Memory B cell (primary cell): Measurements from ENCODE around the gene LMNA.
A peak's percentile ranks its signal among the peaks of the same experiment; 100 is the strongest.
"Not testable (repeated sequence)": the region's sequence is repeated elsewhere in the genome, so short reads cannot be mapped to it uniquely, and the experiment has no call there.

Source experiments
- ATAC-seq: fragments of 150-1000 bp; cut with Tn5 transposase; 2 replicates; pipeline ENCODE4 v1.10.0; 2021; ENCODE audit warnings: low read depth, mild to moderate bottlenecking, moderate library complexity
- DNase-seq, 2 donors: peaks; one replicate each; pipeline ENCODE4 v3.0.0; 2022; ENCODE audit warnings: low spot score in 2 of 2
- H3K27ac Mint-ChIP-seq: one replicate; pipeline ENCODE4 v1.8.0; 2022; ENCODE audit warnings: mild to moderate bottlenecking, moderate library complexity, mixed read lengths
- H3K27me3 Mint-ChIP-seq: one replicate; pipeline ENCODE4 v1.8.0; 2022; ENCODE audit warnings: mixed read lengths
- H3K36me3 Mint-ChIP-seq: one replicate; pipeline ENCODE4 v1.8.0; 2022; ENCODE audit warnings: mild to moderate bottlenecking, mixed read lengths
- H3K4me1 Mint-ChIP-seq: one replicate; pipeline ENCODE4 v1.8.0; 2022; ENCODE audit warnings: mixed read lengths
- H3K4me3 Mint-ChIP-seq: one replicate; pipeline ENCODE4 v1.8.0; 2022; ENCODE audit warnings: mild to moderate bottlenecking, moderate library complexity, mixed read lengths
- H3K9me3 Mint-ChIP-seq: one replicate; pipeline ENCODE4 v1.8.0; 2022; ENCODE audit warnings: mixed read lengths

Gene LMNA

DNA sequence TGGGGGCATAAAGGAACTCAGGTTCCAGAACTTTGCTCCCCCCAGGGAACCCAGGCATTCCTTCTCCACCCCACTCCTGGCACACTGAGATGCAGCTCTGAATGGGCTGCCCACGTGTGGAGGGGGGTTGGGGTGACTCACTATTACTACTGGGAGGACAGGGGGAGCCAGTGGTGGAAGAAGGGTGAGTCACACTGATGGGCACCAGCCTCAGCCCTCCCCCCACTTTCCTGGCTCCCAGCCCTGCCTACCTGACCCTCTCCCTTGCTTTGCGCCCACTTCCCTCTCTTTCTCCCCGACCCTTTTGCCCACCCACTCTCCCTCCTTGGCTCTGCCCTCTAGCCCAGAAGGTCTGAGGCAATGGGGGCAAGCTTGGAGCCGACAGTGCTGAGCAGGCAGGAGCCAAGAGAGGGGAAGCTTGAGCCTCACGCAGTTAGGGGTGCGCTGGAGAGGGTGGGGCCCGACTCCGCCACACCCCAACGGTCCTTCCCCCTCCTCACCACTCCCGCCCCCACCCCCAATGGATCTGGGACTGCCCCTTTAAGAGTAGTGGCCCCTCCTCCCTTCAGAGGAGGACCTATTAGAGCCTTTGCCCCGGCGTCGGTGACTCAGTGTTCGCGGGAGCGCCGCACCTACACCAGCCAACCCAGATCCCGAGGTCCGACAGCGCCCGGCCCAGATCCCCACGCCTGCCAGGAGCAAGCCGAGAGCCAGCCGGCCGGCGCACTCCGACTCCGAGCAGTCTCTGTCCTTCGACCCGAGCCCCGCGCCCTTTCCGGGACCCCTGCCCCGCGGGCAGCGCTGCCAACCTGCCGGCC is at the start of gene LMNA:
Gene LMNA (plus strand): TSS at position 611 of the 818 bp plus-strand sequence. CDS start 208 bp downstream, outside the sequence.
- no peaks in the 10 kb centered on the region for H3K9me3 Mint-ChIP-seq
- ATAC-seq (peak; percentile 80), DNase-seq (peak; percentile 61 to 66)
- peaks cover 11% of the 10 kb centered on the region for H3K27me3 Mint-ChIP-seq
- H3K4me3 Mint-ChIP-seq: peak within 1 kb of the TSS; percentile 83
- H3K4me1 Mint-ChIP-seq: peaks cover 21% of the 10 kb centered on the region
- peak within 1 kb of the TSS; percentile 98 for H3K27ac Mint-ChIP-seq
- no peaks in the 10 kb centered on the region for H3K36me3 Mint-ChIP-seq

DNA sequence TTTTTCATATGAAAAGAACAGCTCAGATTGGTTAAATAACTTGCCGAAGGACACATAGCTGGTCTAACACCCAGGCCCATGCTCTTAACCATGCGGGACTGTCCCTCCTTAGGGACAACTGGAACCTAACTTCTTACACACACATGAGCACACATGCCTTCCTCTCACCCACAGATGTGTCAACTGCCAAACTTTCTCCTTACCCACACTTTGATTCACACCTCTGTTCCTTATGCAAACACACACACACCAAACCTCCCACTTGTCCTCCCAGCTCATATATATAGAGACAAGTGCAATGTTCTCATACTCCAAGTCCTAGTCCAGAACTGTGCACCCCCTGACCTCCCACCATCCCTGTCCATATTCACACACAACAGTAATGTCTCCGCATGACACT is 49.3 kb upstream of the LMNA start:
- Mint-ChIP-seq H3K27me3 (no peaks in the 10 kb centered on the region), H3K9me3 (no peaks in the 10 kb centered on the region), H3K4me3 (no peak overlapping the region), H3K4me1 (peaks cover 6% of the 10 kb centered on the region), H3K36me3 (no peaks in the 10 kb centered on the region), H3K27ac (no peak overlapping the region)
- DNase-seq (no peak), ATAC-seq (no peak)

GRCh38 chr1:156065871-156066270 is 48.6 kb upstream of the LMNA start:
- H3K27ac Mint-ChIP-seq: no peak overlapping the region
- no peaks in the 10 kb centered on the region for H3K36me3 Mint-ChIP-seq
- H3K4me1 Mint-ChIP-seq: peaks cover 5% of the 10 kb centered on the region
- no peak overlapping the region for H3K4me3 Mint-ChIP-seq
- H3K9me3 Mint-ChIP-seq: no peaks in the 10 kb centered on the region
- H3K27me3 Mint-ChIP-seq: peaks cover 4% of the 10 kb centered on the region
- DNase-seq: no peak
- ATAC-seq: no peak

GRCh38 chr1:156067262-156067661 is 47.2 kb upstream of the LMNA start:
- Mint-ChIP-seq H3K27me3 (peaks cover 4% of the 10 kb centered on the region), H3K9me3 (no peaks in the 10 kb centered on the region), H3K4me1 (peaks cover 2% of the 10 kb centered on the region), H3K27ac (no peak overlapping the region), H3K4me3 (no peak overlapping the region), H3K36me3 (no peaks in the 10 kb centered on the region)
- DNase-seq: no peak
- no peak for ATAC-seq

DNA sequence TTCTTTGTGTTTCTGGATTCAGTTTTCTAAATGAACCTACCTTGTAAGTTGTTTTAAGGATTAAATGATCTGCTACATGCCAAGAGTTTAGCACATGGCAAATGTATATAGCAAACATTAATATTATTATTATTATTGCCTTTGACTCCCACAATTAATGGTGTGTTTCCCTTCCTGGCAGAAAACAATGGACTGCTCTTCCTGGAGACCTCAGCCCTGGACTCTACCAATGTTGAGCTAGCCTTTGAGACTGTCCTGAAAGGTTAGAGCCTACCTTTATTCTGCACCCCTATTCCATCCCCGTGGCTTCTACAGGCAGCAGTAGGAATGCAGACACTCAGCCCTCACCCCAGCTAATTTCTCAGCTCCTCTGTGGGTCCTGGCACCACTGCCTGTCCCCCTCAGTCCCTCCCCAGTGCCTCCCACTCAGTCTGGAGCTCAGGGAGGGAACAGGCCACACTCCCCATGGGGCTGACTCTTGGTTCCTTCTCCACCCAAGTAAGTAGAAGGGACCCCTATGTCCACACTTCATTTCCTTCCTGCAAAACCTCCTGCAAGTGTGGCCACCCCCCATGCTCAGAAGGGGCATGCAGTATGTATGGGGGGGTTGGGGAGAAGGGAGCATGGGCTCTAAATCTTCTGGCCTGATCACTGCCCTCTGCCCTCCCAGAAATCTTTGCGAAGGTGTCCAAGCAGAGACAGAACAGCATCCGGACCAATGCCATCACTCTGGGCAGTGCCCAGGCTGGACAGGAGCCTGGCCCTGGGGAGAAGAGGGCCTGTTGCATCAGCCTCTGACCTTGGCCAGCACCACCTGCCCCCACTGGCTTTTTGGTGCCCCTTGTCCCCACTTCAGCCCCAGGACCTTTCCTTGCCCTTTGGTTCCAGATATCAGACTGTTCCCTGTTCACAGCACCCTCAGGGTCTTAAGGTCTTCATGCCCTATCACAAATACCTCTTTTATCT is 44.7 kb upstream of the LMNA start:
- peaks cover 4% of the 10 kb centered on the region for H3K27me3 Mint-ChIP-seq
- H3K9me3 Mint-ChIP-seq: no peaks in the 10 kb centered on the region
- ATAC-seq (no peak), DNase-seq (no peak)
- no peak overlapping the region for H3K27ac Mint-ChIP-seq
- H3K36me3 Mint-ChIP-seq: no peaks in the 10 kb centered on the region
- H3K4me1 Mint-ChIP-seq: peaks cover 2% of the 10 kb centered on the region
- H3K4me3 Mint-ChIP-seq: no peak overlapping the region

DNA sequence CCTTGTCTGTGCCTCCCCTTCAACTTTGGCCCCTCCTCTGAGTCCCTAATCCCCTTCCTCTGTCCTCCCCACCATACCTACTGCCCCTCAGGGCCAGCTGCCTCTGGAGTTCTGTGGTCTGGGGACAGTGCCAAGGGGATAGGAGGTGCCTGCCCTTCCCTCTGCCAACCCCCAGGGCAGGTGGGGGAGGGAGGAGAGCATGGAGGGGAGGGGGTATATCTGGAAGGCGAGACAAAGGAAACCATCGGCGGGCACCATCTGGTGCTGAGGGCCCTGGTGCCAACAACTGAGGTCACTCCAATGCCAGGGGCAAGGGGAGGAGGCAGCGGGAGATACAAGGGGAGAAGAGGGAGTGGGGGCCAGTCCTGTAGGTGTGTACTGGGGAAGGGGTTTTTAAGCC is 44.0 kb upstream of the LMNA start:
- H3K36me3 Mint-ChIP-seq: no peaks in the 10 kb centered on the region
- DNase-seq: no peak
- H3K4me3 Mint-ChIP-seq: no peak overlapping the region
- H3K27me3 Mint-ChIP-seq: peaks cover 4% of the 10 kb centered on the region
- H3K27ac Mint-ChIP-seq: no peak overlapping the region
- no peak for ATAC-seq
- H3K4me1 Mint-ChIP-seq: peaks cover 7% of the 10 kb centered on the region
- H3K9me3 Mint-ChIP-seq: no peaks in the 10 kb centered on the region

GRCh38 chr1:156071332-156071816 is 43.1 kb upstream of the LMNA start:
- H3K4me1 Mint-ChIP-seq, H3K27me3 Mint-ChIP-seq, H3K27ac Mint-ChIP-seq: not testable (repeated sequence)

DNA sequence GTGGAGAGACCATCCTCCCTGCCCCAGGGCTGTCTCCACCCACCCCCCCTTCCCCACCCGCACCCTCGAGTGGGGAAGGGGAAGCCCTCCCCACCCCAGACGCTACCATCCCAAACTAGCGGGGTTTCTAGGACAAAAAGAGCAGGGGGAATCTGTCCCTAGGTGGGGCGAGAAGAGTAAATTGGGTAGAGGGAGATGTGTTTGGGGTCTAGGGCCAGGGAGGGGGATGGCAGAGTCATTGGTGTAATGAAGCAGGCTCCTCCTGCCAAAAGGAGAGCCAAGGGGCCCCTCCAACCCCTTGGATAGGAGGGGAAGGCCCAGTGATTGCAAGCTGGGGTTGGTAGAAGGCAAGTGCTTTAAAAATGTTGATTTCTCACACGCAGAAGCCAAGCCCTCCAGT is 42.3 kb upstream of the LMNA start:
- no peak overlapping the region for H3K4me3 Mint-ChIP-seq

More at GRCh38 chr1:156071332-156071816, 43.1 kb upstream of the LMNA start:
- H3K4me3 Mint-ChIP-seq, H3K36me3 Mint-ChIP-seq, DNase-seq, ATAC-seq, H3K9me3 Mint-ChIP-seq: not testable (repeated sequence)

DNA sequence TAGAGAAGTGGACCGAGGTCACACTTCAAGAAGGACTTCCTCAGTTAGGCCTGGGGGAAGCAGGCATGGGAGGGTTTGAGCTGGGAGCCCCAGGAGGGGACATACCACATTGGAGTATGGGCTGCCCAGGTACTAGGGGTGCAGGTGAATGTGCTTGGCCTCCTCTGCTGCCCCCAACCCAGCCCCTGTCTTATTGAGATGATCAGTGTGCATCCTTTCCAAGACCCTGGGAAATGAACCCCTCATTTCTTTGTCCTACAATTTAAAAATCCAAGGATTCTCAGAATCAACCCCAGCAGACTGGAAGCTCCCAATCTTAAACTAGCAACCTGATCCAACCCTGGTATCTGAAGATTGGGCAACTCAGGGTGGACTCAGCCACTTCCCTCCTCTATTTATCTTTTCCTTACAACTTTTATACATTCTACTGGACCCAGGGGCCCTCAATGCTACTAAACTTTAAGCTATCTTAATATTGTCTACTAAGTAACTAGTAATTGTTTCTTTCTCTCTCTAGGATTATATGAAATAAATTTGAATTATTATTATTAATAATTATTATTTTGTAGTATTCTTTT is 41.3 kb upstream of the LMNA start:
- H3K27ac Mint-ChIP-seq: no peak overlapping the region
- no peaks in the 10 kb centered on the region for H3K9me3 Mint-ChIP-seq
- H3K4me3 Mint-ChIP-seq: no peak overlapping the region
- no peaks in the 10 kb centered on the region for H3K36me3 Mint-ChIP-seq
- DNase-seq (no peak), ATAC-seq (no peak)
- H3K4me1 Mint-ChIP-seq: peaks cover 11% of the 10 kb centered on the region
- H3K27me3 Mint-ChIP-seq: peaks cover 4% of the 10 kb centered on the region

More for the DNA sequence above, 42.3 kb upstream of the LMNA start:
- ATAC-seq: no peak
- H3K9me3 Mint-ChIP-seq: no peaks in the 10 kb centered on the region
- no peak for DNase-seq
- no peaks in the 10 kb centered on the region for H3K36me3 Mint-ChIP-seq
- peaks cover 6% of the 10 kb centered on the region for H3K4me1 Mint-ChIP-seq
- H3K27ac Mint-ChIP-seq: no peak overlapping the region
- H3K27me3 Mint-ChIP-seq: peaks cover 4% of the 10 kb centered on the region

- Mint-ChIP-seq H3K36me3 (no peaks in the 10 kb centered on the region), H3K9me3 (no peaks in the 10 kb centered on the region), H3K27ac (no peak overlapping the region), H3K4me1 (peaks cover 14% of the 10 kb centered on the region), H3K4me3 (no peak overlapping the region), H3K27me3 (peaks cover 4% of the 10 kb centered on the region)
- ATAC-seq: no peak
- no peak for DNase-seq
Measured at GRCh38 chr1:156073740-156074139, 40.8 kb upstream of the LMNA start.

DNA sequence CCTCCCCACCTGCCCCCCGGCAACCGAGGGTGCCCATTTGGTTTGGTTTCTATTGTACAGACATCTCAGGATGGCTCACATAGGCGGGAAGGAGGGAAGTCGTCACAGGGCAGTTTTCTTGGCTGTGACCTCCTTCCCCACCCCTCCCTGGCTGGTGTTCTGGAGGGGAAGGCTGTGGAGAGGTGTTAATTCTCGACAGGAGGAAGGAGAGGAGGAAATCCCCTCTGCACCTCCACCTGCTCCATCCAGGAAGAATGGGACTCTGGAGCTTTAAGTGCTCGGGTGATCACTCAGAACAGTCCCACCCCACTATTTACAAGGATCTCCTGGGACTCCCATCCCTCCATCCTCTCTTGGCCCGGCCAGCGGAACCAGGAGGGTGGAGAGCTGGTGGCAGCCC is 39.9 kb upstream of the LMNA start:
- Mint-ChIP-seq H3K4me1 (peaks cover 16% of the 10 kb centered on the region), H3K36me3 (no peaks in the 10 kb centered on the region), H3K4me3 (no peak overlapping the region), H3K27me3 (peaks cover 4% of the 10 kb centered on the region), H3K27ac (no peak overlapping the region), H3K9me3 (no peaks in the 10 kb centered on the region)
- ATAC-seq (no peak), DNase-seq (no peak)

GRCh38 chr1:156075162-156075561 is 39.3 kb upstream of the LMNA start:
- ATAC-seq (no peak), DNase-seq (no peak)
- Mint-ChIP-seq H3K4me3 (peak overlapping the region; percentile 78), H3K9me3 (no peaks in the 10 kb centered on the region), H3K27ac (peak overlapping the region; percentile 39), H3K4me1 (peaks cover 16% of the 10 kb centered on the region), H3K36me3 (no peaks in the 10 kb centered on the region), H3K27me3 (peaks cover 4% of the 10 kb centered on the region)

DNA sequence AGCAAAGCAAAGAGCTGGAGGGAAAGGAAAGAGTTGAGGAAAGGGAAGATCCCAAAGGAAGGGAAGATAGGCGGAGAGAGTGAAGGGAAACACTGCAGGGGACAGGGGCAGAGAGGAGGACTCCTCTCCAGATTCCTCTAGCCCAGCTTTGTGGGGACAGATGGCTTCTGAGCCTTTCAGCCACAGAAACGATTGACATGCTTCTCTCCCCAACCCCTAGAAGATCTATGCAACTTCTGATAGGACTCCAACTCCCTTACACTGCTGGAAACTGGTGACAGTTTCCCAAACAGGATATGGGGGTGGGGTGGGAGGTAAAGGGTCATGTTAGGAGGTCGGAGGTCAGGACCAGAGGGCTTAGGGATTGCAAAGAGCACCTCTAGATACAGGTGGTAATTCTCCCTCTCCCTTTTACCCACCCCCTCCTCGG is 38.7 kb upstream of the LMNA start:
- ATAC-seq (no peak), DNase-seq (no peak)
- no peaks in the 10 kb centered on the region for H3K9me3 Mint-ChIP-seq
- H3K36me3 Mint-ChIP-seq: no peaks in the 10 kb centered on the region
- peak overlapping the region; percentile 78 for H3K4me3 Mint-ChIP-seq
- H3K27me3 Mint-ChIP-seq: no peaks in the 10 kb centered on the region
- peak overlapping the region; percentile 39 for H3K27ac Mint-ChIP-seq
- H3K4me1 Mint-ChIP-seq: peaks cover 16% of the 10 kb centered on the region
